CD4-positive, alpha-beta T cell treated with Interleukin-1 beta for 1 hour (primary cell): ENCODE measurements around the gene CPNE6.

Source experiments
- DNase-seq, 2 donors: peaks; one replicate each; pipeline ENCODE4 v3.0.0-alpha.2; 2020 to 2022

The CPNE6 gene

DNA sequence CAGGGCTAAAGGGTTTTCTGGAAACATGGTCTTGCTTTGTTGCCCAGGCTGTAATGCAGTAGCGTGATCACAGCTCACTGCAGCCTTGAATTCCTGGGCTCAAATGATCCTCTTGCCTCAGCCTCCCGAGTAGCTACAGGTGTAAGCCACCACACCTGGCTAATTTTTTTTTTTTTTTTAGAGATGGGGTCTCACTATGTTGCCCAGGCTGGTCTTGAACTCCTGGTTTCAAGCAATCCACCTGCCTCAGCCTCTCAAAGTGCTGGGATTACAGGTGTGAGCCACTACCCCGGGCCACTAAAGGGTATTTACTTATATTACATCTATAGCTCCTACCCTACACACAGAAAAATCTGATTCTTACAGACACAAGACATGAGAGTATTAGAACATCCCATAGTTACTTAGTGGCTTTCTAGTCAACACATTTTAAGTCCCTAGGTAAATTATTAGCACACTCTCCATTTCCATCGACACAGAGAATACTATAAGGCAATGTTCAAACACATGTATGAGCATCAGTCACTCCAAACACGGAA lies 37.0 kb downstream of the CPNE6 start:
- DNase-seq: no peak

DNA sequence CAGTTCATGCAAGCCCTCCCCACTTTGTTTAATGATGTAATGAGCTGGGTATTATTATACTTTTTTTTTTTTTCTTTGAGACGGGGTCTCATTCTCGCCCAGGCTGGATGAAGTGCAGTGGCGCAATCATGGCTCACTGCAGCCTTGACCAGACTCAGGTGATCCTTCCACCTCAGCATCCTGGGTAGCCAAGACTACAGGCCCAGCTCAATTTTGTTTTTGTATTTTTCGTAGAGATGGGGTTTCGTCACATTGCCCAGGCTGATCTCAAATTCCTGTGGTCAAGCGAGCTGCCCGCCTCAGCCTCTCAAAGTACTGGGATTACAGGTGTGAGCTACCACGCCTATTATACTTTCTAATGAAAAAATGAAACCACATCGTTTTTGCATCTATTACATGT lies 38.7 kb downstream of the CPNE6 start:
- no peak for DNase-seq

DNA sequence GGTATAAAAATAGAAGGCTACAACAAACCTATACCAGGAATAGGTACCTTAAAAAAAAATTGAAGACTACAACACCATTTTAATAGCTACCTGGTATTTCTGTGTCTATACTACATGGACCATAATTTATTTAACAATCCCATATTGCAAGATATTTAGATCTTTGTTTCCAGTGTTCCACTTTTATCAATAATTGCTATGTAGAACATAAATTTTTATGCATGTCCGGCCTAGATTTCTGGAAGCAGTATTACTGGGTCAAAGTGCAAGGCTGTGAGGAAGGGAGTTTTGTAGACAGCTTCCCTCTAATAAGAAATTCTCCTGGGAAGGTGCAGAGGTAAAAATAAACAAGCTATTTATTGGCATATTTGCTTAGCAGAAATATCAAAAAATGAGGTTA lies 39.2 kb downstream of the CPNE6 start:
- no peak for DNase-seq

DNA sequence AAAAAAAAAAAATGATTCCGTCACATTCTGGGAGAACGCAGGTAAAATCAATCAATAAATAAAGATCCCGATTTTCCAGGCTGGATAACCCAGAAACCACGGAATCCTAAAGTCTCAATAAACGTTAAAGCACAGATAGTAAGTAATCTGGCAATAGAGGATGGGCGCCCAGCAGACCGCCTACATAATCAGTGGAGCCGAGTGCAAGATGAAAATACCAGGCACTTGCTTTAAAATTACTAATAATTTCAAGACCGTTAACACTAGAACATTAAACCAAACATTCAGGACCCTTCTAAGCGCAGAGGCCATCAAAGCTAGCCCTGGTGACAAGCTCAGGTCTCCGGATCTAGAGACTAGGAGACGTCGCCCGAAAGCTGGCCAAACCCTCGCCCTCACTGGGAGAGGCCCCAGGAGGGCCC lies 42.0 kb downstream of the CPNE6 start:
- DNase-seq: no peak

DNA sequence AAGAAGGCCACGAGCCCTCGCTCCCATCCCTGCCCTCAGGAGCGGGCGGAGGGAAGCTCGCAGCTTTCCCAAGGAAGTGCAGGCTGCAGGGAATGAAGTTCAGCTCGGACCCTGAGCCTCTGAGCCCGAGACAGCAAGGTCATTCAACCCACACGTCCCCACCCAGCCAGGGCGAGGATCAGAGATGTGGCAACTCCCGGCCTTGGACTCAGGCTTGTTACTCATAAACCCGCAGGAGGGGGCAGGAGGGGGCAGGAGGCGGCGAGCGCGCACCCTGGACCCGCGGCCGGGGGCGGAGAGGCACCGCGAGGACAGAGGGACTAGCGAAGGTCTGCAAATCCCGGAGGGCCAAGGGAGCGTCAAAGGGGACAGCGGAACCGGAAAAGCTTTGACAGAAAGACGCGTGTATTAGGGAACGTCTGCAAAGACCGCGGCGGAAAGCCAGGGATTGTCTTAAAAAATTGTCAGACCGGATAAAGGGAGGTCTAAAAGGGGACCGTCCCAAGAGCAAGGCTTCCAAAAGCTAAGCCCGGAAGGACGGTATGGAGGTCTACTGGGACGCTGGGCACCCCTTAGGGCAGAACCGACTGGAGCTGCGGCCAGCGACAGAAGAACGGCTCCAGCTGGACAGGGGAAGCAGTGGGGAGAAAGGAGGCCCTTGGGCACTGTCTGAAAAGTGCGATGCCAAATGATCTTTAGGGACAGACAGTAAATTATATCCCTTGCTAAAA lies 42.6 kb downstream of the CPNE6 start:
- DNase-seq: peak; percentile 80 to 86

DNA sequence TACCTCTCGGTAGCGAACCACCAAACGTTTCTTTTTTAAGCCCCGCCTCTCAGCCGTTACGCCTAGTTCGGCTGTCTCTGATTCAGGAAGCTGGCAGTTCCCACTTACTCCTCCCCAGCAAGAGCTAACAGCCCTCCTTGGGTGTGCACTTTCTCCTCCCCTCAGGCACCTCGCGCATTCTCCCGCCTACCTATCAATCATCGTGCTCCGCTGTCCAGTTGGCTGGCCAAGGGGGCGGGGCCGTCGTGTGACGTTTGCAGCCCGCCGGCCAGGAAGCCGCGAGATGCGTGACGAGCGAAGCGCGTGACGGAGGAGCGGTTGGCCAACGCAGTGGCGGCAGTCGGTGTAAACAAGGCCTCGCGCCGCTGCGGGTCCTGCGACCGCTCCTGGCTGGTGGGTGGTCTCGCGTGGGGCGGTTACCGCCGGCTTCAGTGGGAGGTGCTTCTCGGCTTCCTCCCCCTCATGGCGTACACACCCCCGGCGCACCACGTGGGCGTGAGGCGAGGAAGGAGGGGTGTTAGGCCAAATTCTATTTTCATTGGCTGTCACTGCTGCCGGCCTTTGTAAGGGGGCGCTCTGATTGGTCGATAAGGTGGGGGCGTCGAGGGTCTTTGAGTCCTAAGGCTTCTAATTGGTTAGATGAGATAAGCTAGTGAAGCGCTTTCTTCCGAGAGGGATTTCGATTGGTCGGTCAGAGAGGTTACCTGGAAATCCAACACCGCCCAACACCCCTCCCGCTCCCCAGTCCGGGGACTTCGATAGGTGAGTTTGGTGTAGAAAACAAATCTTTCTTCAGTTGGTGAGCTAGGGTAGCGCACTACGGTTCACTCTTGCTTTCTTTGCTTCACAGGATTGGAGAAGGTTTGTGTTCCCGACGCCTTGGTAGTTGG lies 43.4 kb downstream of the CPNE6 start, which contains the start of the genes DCAF11 and NRL:
DCAF11 (plus strand) TSS at position 246 of the 890 bp plus-strand sequence. CDS start 818 bp downstream, outside the sequence.
NRL (minus strand) TSS at position 418 of the 890 bp plus-strand sequence. CDS start 32,101 bp downstream, outside the sequence.
- peak; percentile 99 to 100 for DNase-seq

DNA sequence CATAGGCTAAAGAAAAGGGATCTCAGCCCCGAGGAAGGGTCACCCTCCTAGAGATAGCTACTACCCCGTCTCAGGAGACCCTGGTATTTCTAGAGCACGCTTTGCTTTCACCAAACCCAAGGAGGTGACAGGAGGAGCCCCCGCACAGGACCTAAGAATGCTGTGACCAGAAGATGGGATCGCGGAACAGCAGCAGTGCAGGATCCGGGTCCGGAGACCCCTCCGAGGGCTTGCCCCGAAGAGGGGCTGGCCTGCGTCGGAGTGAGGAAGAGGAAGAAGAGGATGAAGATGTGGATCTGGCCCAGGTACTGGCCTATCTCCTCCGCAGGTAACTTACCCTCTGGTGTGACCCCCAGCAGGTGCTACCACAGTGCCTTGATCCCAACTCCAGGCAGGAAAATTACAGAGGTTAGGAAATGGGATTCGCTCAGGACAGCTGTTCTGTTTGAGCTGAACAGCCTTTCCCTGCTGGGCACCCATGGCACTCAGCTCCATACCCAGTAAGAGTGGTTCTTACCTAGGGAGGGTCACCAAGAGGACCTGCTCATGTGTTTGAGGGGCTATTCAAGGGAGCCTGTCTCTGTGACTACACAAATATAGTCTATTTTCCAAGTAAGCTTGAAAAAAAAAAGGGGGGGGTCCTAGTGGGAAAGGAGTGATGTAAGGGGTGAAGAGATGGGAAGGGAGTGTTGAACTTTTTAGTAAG lies 44.2 kb downstream of the CPNE6 start:
- no peak for DNase-seq

DNA sequence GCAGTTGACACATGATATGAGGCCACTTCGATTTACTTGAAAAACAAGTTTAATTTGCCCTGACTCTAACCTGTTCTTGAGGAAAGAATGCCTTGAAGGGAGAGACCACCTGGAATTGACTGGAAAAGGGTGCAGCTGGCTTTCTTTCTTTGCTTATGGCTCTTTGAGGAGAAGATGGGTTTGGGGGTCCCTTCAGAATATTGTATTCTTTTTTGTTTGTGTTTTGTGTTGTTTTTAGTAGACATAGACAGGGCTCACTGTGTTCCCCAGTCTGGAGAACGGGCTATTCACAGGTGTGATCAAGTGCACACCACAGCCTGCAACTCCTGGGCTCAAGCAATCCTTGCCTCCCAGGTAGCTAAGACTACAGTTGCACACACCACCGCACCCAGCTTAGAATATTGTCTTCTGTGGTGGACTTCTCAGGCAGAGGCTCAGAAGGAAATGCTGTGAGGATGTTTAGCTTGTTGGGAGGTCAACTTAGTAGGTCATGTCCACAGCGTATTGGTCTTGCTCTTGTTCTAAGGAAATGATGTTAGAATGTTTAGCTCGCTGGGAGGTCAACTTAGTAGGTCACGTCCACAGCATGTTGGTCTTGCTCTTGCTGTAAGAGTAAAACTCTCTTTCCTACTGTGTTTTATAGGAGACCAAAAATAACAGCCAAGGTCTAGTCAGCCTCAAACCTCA lies 44.9 kb downstream of the CPNE6 start:
- no peak for DNase-seq

DNA sequence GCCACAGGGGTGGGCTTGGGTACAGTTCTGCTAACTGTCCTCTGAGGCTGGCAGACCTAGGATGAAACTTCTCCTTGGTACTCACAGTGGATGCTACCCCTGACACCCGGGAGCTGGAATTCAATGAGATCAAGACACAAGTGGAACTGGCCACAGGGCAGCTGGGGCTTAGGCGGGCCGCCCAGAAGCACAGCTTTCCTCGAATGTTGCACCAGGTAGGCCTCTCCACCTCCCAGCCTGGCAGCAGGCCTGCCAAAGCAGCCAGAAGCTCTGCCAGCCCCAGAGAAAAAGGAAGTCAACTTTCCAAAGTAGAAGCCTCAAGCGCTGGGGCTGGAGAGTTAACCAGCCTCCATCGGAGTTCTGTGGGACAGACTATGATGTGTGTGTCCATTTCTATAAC lies 45.8 kb downstream of the CPNE6 start:
- no peak for DNase-seq

DNA sequence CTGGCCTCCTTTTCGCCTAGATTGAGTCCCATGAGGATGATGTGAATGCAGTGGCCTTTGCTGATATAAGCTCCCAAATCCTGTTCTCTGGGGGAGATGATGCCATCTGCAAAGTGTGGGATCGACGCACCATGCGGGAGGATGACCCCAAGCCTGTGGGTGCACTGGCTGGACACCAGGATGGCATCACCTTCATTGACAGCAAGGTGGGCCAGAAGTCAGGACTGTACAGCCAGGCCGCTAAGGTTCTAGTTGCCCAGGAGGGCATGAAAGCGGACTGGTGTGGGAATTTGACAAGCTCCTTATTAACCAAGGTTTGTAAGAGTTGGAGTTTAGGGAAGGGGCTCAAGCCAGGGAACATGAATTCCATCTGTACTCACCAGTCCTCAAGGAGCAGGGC lies 48.3 kb downstream of the CPNE6 start:
- DNase-seq: no peak

DNA sequence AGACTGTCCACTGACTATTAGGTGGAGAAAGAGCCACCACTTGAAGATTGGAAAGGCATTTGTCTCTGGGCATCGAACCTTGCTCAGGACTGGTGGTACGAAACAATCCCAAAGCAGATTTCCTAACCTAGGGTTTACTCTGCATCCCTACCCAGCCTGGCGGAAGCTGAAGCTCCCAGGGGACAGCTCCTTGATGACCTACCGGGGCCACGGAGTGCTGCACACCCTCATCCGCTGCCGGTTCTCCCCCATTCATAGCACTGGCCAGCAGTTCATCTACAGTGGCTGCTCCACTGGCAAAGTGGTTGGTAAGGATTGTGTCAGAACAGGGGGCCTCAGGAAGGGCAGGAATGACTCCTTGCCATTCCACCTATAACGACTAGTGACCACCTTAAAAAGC lies 49.8 kb downstream of the CPNE6 start:
- no peak for DNase-seq

DNA sequence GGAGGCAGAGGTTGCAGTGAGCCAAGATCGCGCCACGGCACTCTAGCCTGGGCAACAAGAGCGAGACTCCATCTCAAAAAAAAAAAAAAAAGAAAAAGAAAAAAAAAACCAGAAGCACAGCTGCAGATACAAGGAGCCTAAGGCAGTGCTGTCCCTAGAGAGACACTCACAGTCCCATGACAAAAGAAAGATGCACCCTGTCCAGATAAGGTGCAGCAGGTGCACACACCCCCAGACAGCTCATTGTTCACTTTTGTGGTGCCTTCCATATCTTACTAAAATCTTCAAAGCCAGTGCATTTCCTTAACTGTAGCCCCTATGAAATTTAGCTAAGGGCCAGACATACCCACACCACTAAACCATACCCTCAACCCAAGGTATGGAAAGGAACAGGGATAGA lies 51.1 kb downstream of the CPNE6 start:
- no peak for DNase-seq

DNA sequence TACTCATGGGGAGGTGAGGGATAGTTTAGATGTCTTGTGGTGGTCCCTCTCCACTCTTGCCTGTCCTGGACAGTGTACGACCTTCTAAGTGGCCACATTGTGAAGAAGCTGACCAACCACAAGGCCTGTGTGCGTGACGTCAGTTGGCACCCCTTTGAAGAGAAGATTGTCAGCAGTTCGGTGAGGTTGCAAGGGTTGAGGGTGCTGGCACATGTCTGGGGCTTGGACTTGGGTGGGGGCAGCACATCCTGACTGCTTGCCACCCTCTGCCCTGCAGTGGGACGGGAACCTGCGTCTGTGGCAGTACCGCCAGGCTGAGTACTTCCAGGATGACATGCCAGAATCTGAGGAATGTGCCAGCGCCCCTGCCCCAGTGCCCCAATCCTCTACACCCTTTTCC lies 51.5 kb downstream of the CPNE6 start:
- DNase-seq: no peak

DNA sequence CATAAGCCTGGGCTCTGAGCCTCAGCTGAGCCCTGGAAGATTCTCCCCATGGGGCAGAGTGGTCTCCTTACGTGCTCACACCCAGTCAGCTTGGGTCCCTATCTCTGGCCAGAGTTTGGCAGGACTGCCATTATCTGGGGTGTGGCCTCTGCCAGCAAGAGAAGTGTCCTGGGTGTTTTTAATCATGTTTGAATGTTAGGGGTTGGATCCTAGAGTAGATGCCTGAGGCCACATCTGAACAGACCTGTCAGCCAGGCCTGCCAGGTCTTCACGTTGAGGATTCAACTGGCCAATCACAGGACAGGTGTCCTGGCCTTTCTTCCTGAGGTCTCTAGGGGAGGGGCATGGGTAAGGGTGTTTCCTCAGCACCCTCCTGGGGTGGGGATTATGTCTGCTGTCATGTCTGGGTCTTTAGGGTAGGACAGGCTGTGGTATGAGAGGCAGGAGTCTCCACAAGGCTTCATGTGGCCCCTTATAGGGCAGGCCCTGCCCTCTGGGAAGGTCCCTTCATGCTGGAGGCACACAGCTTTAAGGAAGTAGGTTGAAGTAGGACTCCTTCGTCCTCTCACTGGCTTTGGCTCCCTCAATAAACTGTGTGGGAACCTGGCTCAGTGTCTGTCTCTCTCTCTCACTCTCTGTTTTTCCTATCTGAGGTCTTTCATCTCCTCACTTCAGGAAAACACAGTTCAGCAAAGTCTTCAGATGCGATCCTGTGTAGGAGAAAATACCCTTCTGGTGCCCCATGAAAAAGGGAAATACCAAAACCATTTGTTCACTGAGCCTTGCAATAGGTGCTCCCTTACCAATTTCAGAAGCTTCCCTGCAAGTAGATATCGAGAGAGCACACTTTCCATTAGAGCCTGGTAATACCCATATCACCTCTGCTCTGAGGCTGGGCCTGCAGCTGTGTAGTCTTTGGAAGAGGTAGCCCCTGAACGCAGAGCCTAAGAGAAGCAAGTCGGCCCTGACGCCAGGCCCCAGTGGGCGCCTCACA lies 52.4 kb downstream of the CPNE6 start:
- DNase-seq: no peak

DNA sequence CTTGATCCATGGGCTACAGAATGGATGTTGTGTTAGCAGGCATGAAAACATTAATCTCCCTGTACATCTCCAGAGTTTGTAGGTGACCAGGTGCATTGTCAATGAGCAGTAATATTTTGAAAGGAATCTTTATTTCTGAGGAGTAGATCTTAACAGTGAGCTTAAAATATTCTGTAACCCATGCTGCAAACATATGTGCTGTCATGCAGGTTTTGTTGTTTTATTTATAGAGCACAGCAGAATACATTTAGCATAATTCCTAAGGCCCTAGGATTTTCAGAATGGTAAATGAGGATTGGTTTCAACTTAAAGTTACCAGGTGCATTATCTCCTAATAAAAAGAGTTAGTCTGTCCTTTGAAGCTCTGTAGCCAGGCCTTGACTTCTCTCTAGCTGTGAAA lies 55.6 kb downstream of the CPNE6 start:
- DNase-seq: no peak

DNA sequence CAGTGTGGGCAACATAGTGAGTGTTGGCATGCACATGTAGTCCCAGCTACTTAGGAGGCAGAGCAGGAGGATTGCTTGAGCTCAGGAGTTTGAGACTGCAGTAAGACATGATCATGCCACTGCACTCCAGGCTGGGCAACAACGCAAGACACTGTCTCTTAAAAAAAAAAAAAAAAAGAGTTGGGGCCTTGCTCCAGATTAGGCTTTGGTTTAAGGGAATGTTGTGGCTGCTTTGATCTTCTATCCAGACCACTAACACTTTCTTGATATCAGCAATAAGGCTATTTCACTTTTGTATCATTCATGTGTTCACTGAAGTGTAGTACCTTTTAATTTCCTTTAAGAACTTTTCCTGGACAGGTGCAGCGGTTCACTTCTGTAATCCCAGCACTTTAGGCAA lies 56.3 kb downstream of the CPNE6 start:
- no peak for DNase-seq
